ENCODE data around the gene CAMSAP1.

CAMSAP1 gene

DNA sequence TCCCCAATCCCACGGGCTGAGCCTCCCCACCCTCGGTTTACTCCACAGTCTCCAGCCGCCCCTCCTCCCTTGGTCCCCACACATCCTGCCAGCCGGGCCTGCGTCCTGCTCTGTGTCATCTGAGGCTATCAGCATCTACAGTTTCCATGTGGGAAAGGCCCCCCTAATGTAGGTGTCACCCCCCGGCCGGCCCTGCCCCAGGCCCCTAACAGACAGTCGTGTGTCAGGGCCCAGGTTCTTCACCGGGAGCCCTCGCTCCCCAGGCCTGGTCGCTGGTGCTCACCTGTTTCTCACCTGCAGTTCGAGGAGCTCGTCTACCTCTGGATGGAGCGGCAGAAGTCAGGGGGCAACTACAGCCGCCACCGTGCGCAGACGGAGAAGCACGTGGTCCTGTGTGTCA lies 142.6 kb downstream of the CAMSAP1 start:
- Histone ChIP-seq H3K27ac (ENCODE audit: poor library complexity, severe bottlenecking) (no peak overlapping the region), H3K4me1 (ENCODE audit: insufficient read depth, poor library complexity, severe bottlenecking) (no peaks in the 10 kb centered on the region), H3K4me3 (ENCODE audit: severe bottlenecking) (no peak overlapping the region), H3K27me3 (ENCODE audit: insufficient read depth, poor library complexity, severe bottlenecking) (no peaks in the 10 kb centered on the region), H3K9me3 (ENCODE audit: severe bottlenecking) (no peaks in the 10 kb centered on the region), H3K36me3 (ENCODE audit: low read depth) (no peaks in the 10 kb centered on the region)
- no peak for ATAC-seq (ENCODE audit: low read depth)
- no peak for DNase-seq (ENCODE audit: low spot score)
- TF ChIP-seq, protein P1, sequence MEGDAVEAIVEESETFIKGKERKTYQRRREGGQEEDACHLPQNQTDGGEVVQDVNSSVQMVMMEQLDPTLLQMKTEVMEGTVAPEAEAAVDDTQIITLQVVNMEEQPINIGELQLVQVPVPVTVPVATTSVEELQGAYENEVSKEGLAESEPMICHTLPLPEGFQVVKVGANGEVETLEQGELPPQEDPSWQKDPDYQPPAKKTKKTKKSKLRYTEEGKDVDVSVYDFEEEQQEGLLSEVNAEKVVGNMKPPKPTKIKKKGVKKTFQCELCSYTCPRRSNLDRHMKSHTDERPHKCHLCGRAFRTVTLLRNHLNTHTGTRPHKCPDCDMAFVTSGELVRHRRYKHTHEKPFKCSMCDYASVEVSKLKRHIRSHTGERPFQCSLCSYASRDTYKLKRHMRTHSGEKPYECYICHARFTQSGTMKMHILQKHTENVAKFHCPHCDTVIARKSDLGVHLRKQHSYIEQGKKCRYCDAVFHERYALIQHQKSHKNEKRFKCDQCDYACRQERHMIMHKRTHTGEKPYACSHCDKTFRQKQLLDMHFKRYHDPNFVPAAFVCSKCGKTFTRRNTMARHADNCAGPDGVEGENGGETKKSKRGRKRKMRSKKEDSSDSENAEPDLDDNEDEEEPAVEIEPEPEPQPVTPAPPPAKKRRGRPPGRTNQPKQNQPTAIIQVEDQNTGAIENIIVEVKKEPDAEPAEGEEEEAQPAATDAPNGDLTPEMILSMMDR (IDR thresholded peaks at IDR 0.05; ENCODE audit: poor library complexity, severe bottlenecking): no peak

DNA sequence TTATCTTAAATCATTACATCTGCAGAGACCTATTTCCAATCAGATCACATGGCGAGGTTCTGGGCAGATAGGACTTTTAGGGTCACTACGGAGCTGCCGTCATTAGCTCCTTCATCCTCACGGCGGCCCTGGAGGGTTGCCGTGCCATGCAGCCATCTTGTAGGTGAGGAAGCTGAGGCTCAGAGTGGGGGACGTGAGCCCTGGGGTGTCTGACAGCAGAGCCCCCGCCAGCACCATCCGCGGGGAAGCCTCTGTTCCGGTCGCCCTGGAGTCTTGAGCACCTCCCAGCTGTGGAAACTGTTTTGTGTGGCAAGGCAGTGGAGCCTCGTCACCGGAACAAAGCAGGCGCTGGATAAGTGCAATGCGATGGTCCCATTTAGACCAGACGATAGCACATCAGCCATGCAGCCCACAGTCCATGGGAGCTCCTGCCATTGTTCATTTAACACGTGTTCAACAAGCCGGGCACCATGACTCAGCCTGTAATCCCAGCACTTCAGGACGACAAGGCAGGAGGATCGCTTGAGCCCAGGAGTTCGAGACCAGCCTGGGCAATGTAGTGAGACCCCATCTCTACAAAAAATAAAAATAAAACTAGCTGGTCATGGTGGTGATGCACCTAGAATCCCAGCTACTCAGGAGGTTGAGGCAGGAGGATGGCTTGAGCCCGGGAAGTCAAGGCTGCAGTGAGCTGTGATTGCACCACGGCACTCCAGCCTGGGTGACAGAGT lies 143.5 kb downstream of the CAMSAP1 start:
- Histone ChIP-seq H3K27me3 (ENCODE audit: insufficient read depth, poor library complexity, severe bottlenecking) (no peaks in the 10 kb centered on the region), H3K4me1 (ENCODE audit: insufficient read depth, poor library complexity, severe bottlenecking) (no peaks in the 10 kb centered on the region), H3K36me3 (ENCODE audit: low read depth) (no peaks in the 10 kb centered on the region), H3K9me3 (ENCODE audit: severe bottlenecking) (no peaks in the 10 kb centered on the region), H3K27ac (ENCODE audit: poor library complexity, severe bottlenecking) (no peak overlapping the region), H3K4me3 (ENCODE audit: severe bottlenecking) (no peak overlapping the region)
- no peak for ATAC-seq (ENCODE audit: low read depth)
- TF ChIP-seq, protein P1 (IDR thresholded peaks at IDR 0.05; ENCODE audit: poor library complexity, severe bottlenecking): no peak
- DNase-seq (ENCODE audit: low spot score): no peak

DNA sequence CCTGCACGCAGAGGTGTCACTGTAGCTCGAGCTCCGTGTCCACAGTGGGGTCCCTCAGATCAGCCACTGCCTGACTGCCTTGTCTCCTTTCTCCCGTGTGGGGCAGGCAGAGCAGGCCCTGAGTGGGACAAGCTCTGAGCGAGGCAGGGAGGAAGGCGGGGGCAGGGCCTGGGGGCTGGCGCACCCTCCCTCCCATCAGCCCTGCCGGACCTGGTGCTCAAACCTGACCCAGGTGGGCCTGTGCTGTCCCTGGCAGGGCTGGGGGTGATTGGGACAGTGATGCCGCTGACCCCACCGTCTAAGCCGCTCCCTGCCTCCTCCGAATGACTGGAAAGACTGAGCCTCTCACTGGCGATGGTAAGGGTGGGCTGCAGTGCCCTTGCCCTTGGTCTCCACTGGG lies 144.4 kb downstream of the CAMSAP1 start:
- ATAC-seq (ENCODE audit: low read depth) (no peak), DNase-seq (ENCODE audit: low spot score) (no peak)
- H3K4me3 ChIP-seq (ENCODE audit: severe bottlenecking): no peak overlapping the region
- TF ChIP-seq, protein P1 (IDR thresholded peaks at IDR 0.05; ENCODE audit: poor library complexity, severe bottlenecking): no peak
- no peaks in the 10 kb centered on the region for H3K9me3 ChIP-seq (ENCODE audit: severe bottlenecking)
- no peaks in the 10 kb centered on the region for H3K36me3 ChIP-seq (ENCODE audit: low read depth)
- H3K27ac ChIP-seq (ENCODE audit: poor library complexity, severe bottlenecking): no peak overlapping the region
- H3K4me1 ChIP-seq (ENCODE audit: insufficient read depth, poor library complexity, severe bottlenecking): no peaks in the 10 kb centered on the region
- no peaks in the 10 kb centered on the region for H3K27me3 ChIP-seq (ENCODE audit: insufficient read depth, poor library complexity, severe bottlenecking)

DNA sequence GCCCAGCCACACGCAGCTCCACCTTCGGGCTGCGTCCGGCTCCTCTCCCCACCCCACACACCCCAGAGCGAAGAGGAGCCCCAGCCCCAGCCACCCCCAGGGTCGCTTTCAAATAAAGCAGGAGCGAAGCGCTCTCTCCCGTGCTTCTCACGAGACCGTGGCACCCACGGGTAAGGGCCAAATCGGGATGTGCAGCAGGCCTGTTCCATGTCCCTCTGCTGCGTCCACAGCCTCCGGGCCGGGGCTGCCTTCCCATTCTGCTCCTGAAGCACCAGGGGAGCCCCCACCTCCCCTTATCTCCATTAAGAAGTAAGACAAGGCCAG lies 145.5 kb downstream of the CAMSAP1 start:
- no peak for ATAC-seq (ENCODE audit: low read depth)
- no peaks in the 10 kb centered on the region for H3K27me3 ChIP-seq (ENCODE audit: insufficient read depth, poor library complexity, severe bottlenecking)
- TF ChIP-seq, protein P1 (IDR thresholded peaks at IDR 0.05; ENCODE audit: poor library complexity, severe bottlenecking): no peak

DNA sequence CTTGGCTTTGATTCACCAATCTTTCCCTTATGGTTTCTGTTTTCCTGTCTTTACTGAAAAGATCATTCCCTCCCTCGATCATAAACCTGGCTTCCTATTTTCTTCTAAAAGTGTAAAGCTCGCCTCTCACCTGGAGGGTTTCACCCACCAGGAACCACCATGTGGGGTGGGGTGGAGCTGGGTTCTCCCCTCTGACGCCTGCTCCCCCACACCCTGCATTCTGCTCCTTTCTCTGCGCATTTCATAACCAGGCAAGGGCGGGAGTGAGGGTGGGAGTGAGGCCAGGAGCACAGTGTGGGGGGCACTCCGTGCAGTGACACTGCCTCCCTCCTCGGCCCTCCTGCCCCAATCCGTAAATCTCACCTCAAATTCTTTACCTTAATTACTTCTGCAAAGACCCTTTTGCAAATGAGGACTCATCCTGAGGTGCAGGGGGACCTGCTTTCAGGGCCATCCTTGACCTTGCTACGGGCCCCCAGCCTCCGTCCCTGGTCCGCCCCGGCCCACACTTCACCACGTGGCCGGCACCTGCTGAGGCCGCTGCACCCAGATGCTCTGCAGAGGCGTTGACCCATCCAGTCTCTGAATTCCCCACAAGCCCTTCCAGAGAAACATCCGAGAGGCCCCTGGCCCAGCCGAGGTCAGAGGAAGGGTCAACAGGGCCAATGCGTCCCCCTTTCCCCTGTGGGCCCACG lies 146.0 kb downstream of the CAMSAP1 start:
- H3K27me3 ChIP-seq (ENCODE audit: insufficient read depth, poor library complexity, severe bottlenecking): no peaks in the 10 kb centered on the region
- no peaks in the 10 kb centered on the region for H3K4me1 ChIP-seq (ENCODE audit: insufficient read depth, poor library complexity, severe bottlenecking)
- DNase-seq (ENCODE audit: low spot score) (no peak), ATAC-seq (ENCODE audit: low read depth) (no peak)
- TF ChIP-seq, protein P1 (IDR thresholded peaks at IDR 0.05; ENCODE audit: poor library complexity, severe bottlenecking): no peak
- H3K9me3 ChIP-seq (ENCODE audit: severe bottlenecking): no peaks in the 10 kb centered on the region
- no peaks in the 10 kb centered on the region for H3K36me3 ChIP-seq (ENCODE audit: low read depth)
- no peak overlapping the region for H3K27ac ChIP-seq (ENCODE audit: poor library complexity, severe bottlenecking)
- H3K4me3 ChIP-seq (ENCODE audit: severe bottlenecking): no peak overlapping the region

More for the DNA sequence above, 145.5 kb downstream of the CAMSAP1 start:
- Histone ChIP-seq H3K27ac (ENCODE audit: poor library complexity, severe bottlenecking) (no peak overlapping the region), H3K9me3 (ENCODE audit: severe bottlenecking) (no peaks in the 10 kb centered on the region), H3K36me3 (ENCODE audit: low read depth) (no peaks in the 10 kb centered on the region), H3K4me3 (ENCODE audit: severe bottlenecking) (no peak overlapping the region), H3K4me1 (ENCODE audit: insufficient read depth, poor library complexity, severe bottlenecking) (no peaks in the 10 kb centered on the region)
- DNase-seq (ENCODE audit: low spot score): no peak

All from RWPE2 (cell line).